HepG2 (cell line): Measurements from ENCODE around the gene TTC6. TPM values are rescaled to one million over a fixed set of nuclear protein-coding genes. Genes with fewer than 3 reads are reported as not detected.

Source experiments
- ATAC-seq: fragments of 200-7000 bp; cut with Tn5 transposase; 3 replicates; pipeline ENCODE4 v1.9.1; 2020; ENCODE audit warnings: mild to moderate bottlenecking, moderate library complexity
- BruUV-seq: library from RNA; stranded (reverse); fragments of 400-500 nt; replicated peaks from 2 replicates; lab custom pipeline; 2021; lab: Mats Ljungman, UMichigan
- CTCF ChIA-PET: fragments of 300-600 bp; formaldehyde crosslinking; extraction: SDS; loops from one replicate; lab custom pipeline; 2021; ENCODE audit warnings: low total read pairs, inconsistent platforms, low intra/inter-chr PET ratio; lab: Yijun Ruan, JAX
- POLR2A ChIA-PET: fragments of 350-600 bp; sonication (Branson Sonifier 250); formaldehyde crosslinking; loops from one replicate; lab custom pipeline; 2020; ENCODE audit warnings: antibody characterized with exemption, inconsistent platforms; lab: Yijun Ruan, JAX
- DNase-seq: peaks from one replicate; pipeline ENCODE4 v3.0.0-alpha.2; 2015; ENCODE audit warnings: low spot score
- FAIRE-seq: peaks from 3 replicates; lab custom pipeline; 2011; peaks lifted over from hg19 to GRCh38; lab: Jason Lieb, UNC
- H2AFZ ChIP-seq: one replicate; pipeline ENCODE4 v1.6.1; 2011; ENCODE audit warnings: low read length, inconsistent platforms
- H3K27ac ChIP-seq: fragments of 300-600 bp; 3 replicates; pipeline ENCODE4 v1.8.0; 2011; ENCODE audit warnings: mixed run types, mild to moderate bottlenecking, mixed read lengths, low read length, inconsistent platforms; ENCODE audit not compliant: insufficient read depth; ENCODE audit errors: extremely low read length
- H3K27me3 ChIP-seq, 2 experiments: fragments of 200-600 bp in 1 of 2; 2 replicates in 1 of 2; 3 replicates in 1 of 2; pipeline versions ENCODE4 v1.6.0 to v1.8.0; 2011; ENCODE audit warnings: low read length in 2 of 2, mild to moderate bottlenecking in 2 of 2, moderate library complexity in 2 of 2, inconsistent platforms in 1 of 2; ENCODE audit not compliant: insufficient read depth in 2 of 2, control insufficient read depth in 1 of 2
- H3K36me3 ChIP-seq, 2 experiments: fragments of 200-600 bp in 1 of 2; replicated peaks in 1 of 2; 2 replicates in 1 of 2; 3 replicates in 1 of 2; pipeline versions ENCODE4 v1.5.1 to v1.8.0; 2011; ENCODE audit warnings: low read length in 2 of 2, inconsistent platforms in 1 of 2; ENCODE audit not compliant: insufficient read depth in 2 of 2, control insufficient read depth in 1 of 2
- H3K4me1 ChIP-seq: 2 replicates; pipeline ENCODE4 v1.5.1; 2012; ENCODE audit warnings: low read length, inconsistent platforms; ENCODE audit not compliant: insufficient read depth
- H3K4me2 ChIP-seq: 2 replicates; pipeline ENCODE4 v1.6.0; 2011; ENCODE audit warnings: low read depth, low read length, inconsistent platforms
- H3K4me3 ChIP-seq, 3 experiments: fragments of 200-600 bp in 1 of 3; sonication (generic), shearing (Covaris generic) in 1 of 3; replicated peaks in 1 of 3; 2 replicates each; pipeline ENCODE4 v1.5.1; 2011 to 2016; ENCODE audit warnings: low read length in 3 of 3, inconsistent platforms in 2 of 3, low read depth in 2 of 3, mild to moderate bottlenecking in 2 of 3, control low read depth in 1 of 3, mixed read lengths in 1 of 3; ENCODE audit not compliant: insufficient read depth in 1 of 3
- H3K79me2 ChIP-seq: one replicate; pipeline ENCODE4 v1.6.1; 2011; ENCODE audit warnings: low read length, inconsistent platforms; ENCODE audit not compliant: insufficient read depth
- H3K9ac ChIP-seq: 2 replicates; pipeline ENCODE4 v1.6.0; 2011; ENCODE audit warnings: mild to moderate bottlenecking, low read depth, low read length, inconsistent platforms; ENCODE audit not compliant: insufficient read depth
- H3K9me3 ChIP-seq: 2 replicates; pipeline ENCODE4 v1.5.1; 2012; ENCODE audit warnings: mild to moderate bottlenecking, low read length
- H4K20me1 ChIP-seq: 2 replicates; pipeline ENCODE4 v1.6.0; 2011; ENCODE audit warnings: inconsistent platforms, mild to moderate bottlenecking, low read length, moderate library complexity; ENCODE audit not compliant: insufficient read depth
- ADNP ChIP-seq: sonication (generic); formaldehyde crosslinking; IDR thresholded peaks from 2 replicates; pipeline ENCODE4 v1.4.0; 2020; ENCODE audit warnings: missing genetic modification reagents
- AKAP8 ChIP-seq: sonication (generic); formaldehyde crosslinking; IDR thresholded peaks from 2 replicates; pipeline ENCODE4 v1.5.1; 2020; ENCODE audit warnings: mild to moderate bottlenecking, missing genetic modification reagents
- BHLHE40 ChIP-seq: IDR thresholded peaks from 2 replicates; pipeline ENCODE4 v1.6.1; 2011; ENCODE audit warnings: low read length, improper control_type of control experiment
- DRAP1 ChIP-seq: IDR thresholded peaks from 2 replicates; pipeline ENCODE4 v1.6.1; 2016; ENCODE audit warnings: missing genetic modification reagents, missing compliant biosample characterization
- ELF1 ChIP-seq: sonication (generic); formaldehyde crosslinking; IDR thresholded peaks from 2 replicates; pipeline ENCODE4 v1.4.0; 2020; ENCODE audit warnings: missing genetic modification reagents
- ELK4 ChIP-seq: sonication (generic); formaldehyde crosslinking; IDR thresholded peaks from 2 replicates; pipeline ENCODE4 v1.9.0; 2021; ENCODE audit warnings: missing genetic modification reagents, borderline replicate concordance
- GLI4 ChIP-seq: sonication (generic); formaldehyde crosslinking; IDR thresholded peaks from 2 replicates; pipeline ENCODE4 v1.5.1; 2020; ENCODE audit warnings: missing genetic modification reagents, mild to moderate bottlenecking, moderate library complexity, borderline replicate concordance
- GPBP1L1 ChIP-seq: sonication (generic); formaldehyde crosslinking; IDR thresholded peaks from 2 replicates; pipeline ENCODE4 v1.5.0; 2020; ENCODE audit warnings: mild to moderate bottlenecking, missing genetic modification reagents
- GPN1 ChIP-seq: sonication (generic); formaldehyde crosslinking; IDR thresholded peaks from 2 replicates; pipeline ENCODE4 v1.5.1; 2020; ENCODE audit warnings: missing genetic modification reagents, borderline replicate concordance
- HNRNPLL ChIP-seq: fragments of 200-400 bp; formaldehyde crosslinking; IDR thresholded peaks from 2 replicates; pipeline ENCODE4 v1.6.1; 2017; ENCODE audit warnings: mild to moderate bottlenecking, low read depth, low read length; ENCODE audit not compliant: poor library complexity, severe bottlenecking
- KAT8 ChIP-seq: IDR thresholded peaks from 2 replicates; pipeline ENCODE4 v1.6.1; 2016; ENCODE audit warnings: missing genetic modification reagents, missing compliant biosample characterization
- MATR3 ChIP-seq: sonication (generic); formaldehyde crosslinking; IDR thresholded peaks from 2 replicates; pipeline ENCODE4 v1.4.0; 2020; ENCODE audit warnings: missing genetic modification reagents
- MZF1 ChIP-seq: sonication (generic); formaldehyde crosslinking; IDR thresholded peaks from 2 replicates; pipeline ENCODE4 v1.8.1; 2023; ENCODE audit warnings: mild to moderate bottlenecking, missing genetic modification reagents, borderline replicate concordance
- NBN ChIP-seq: fragments of 450-650 bp; conservative IDR thresholded peaks from 2 replicates; pipeline ENCODE4 v1.6.1; 2017
- SMAD9 ChIP-seq: sonication (generic); formaldehyde crosslinking; IDR thresholded peaks from 2 replicates; pipeline ENCODE4 v1.5.1; 2020; ENCODE audit warnings: mild to moderate bottlenecking, missing genetic modification reagents
- TAF15 ChIP-seq: fragments of 200-400 bp; formaldehyde crosslinking; IDR thresholded peaks from one replicate; pipeline ENCODE4 v1.6.1; 2018; ENCODE audit warnings: mild to moderate bottlenecking, low read depth, low read length; ENCODE audit not compliant: poor library complexity, severe bottlenecking
- ZBTB20 ChIP-seq: sonication (generic); formaldehyde crosslinking; IDR thresholded peaks from 2 replicates; pipeline ENCODE4 v1.8.1; 2023; ENCODE audit warnings: missing genetic modification reagents, low read depth, mild to moderate bottlenecking, borderline replicate concordance
- ZNF207 ChIP-seq: fragments of 450-650 bp; IDR thresholded peaks from 2 replicates; pipeline ENCODE4 v1.6.1; 2016; ENCODE audit warnings: antibody characterized with exemption, borderline replicate concordance
- ZNF256 ChIP-seq: sonication (generic); formaldehyde crosslinking; conservative IDR thresholded peaks from 2 replicates; pipeline ENCODE4 v1.4.0; 2020; ENCODE audit warnings: missing genetic modification reagents
- ZNF44 ChIP-seq: sonication (generic); formaldehyde crosslinking; IDR thresholded peaks from 2 replicates; pipeline ENCODE4 v1.5.1; 2020; ENCODE audit warnings: mild to moderate bottlenecking, missing genetic modification reagents
- ZNF562 ChIP-seq: sonication (generic); formaldehyde crosslinking; IDR thresholded peaks from 2 replicates; pipeline ENCODE4 v1.8.0; 2022; ENCODE audit warnings: missing genetic modification reagents, borderline replicate concordance
- ZSCAN9 ChIP-seq: IDR thresholded peaks from 2 replicates; pipeline ENCODE4 v1.6.1; 2016; ENCODE audit warnings: borderline replicate concordance
- WGBS: methylation state at CpG from one replicate; pipeline ENCODE4 v1.1.6; 2017; ENCODE audit warnings: low lambda C conversion rate; 5-methylcytosine and 5-hydroxymethylcytosine counted together
- in situ Hi-C: cut with HindIII; loops from 2 replicates; pipeline ENCODE4 v1.10.0; 2017; ENCODE audit warnings: low pct_unique_long_range_greater_than_20kb; ENCODE audit not compliant: extremely low pct_ligation_motif_present
- intact Hi-C: fragments of 100-400 bp; cut with micrococcal nuclease; formaldehyde crosslinking; loops from one replicate; pipeline ENCODE4 v1.10.0; 2022; ENCODE audit not compliant: unreplicated experiment
- polyA plus RNA-seq, 8 experiments: library from polyadenylated mRNA; depleted of rRNA in 3 of 8; stranded (reverse) in 7 of 8; unstranded in 1 of 8; fragments of >200 nt; fragmentation: Illumina TruSeq in 4 of 8; extraction: Trizol in 4 of 8; gene quantifications; 2 replicates each; pipeline versions ENCODE4 v1.2.1 to v1.2.3, GENCODE V29; 2011 to 2016; ENCODE audit warnings: low read depth in 4 of 8, missing spikeins in 1 of 8, mixed read lengths in 1 of 8; ENCODE audit not compliant: insufficient read depth in 1 of 8
- total RNA-seq, 5 experiments: library from RNA; depleted of rRNA; stranded (reverse); fragments of >200 nt; fragmentation: Illumina TruSeq; extraction: Trizol; gene quantifications; 2 replicates each; pipeline ENCODE4 v1.2.3, GENCODE V29; 2016; ENCODE audit warnings: low read depth in 1 of 5

Gene TTC6
- total and polyA plus RNA-seq, 2 of the 13 experiments (the other 11 are each of a cell fraction or from before 2014, with no cell fraction given), result 9.3 to 27.4 TPM

GRCh38 chr14:37587881-37588666, 7.4 kb upstream of the TTC6 start:
- ChIA-PET POLR2A (interaction anchor here (0.6 to 4.2 kb wide), 29 partner anchors 8 to 1520 kb away, joined by 3 to 35 read pairs (median 4); partner anchors contain the start of genes FOXA1, MIPOL1 and TTC6), CTCF (interaction anchor here (1.3 kb wide), 1 partner anchor 341 kb away, joined by 3 read pairs; no protein-coding TSS in a partner anchor)
- Histone ChIP-seq H3K27me3 (no peaks in the 10 kb centered on the region; a peak in 1 of 5 replicates), H3K36me3 (peaks cover 9 to 14% of the 10 kb centered on the region in 2 experiments), H3K9ac (peak overlapping the region; percentile 88), H3K9me3 (no peaks in the 10 kb centered on the region), H3K4me2 (peak overlapping the region; percentile 84), H3K4me3 (peak overlapping the region; percentile 64 to 91 (median 72)), H3K4me1 (peaks cover 58% of the 10 kb centered on the region), H3K27ac (peak overlapping the region; percentile 89), H4K20me1 (no peaks in the 10 kb centered on the region), H3K79me2 (peaks cover 46% of the 10 kb centered on the region), H2AFZ (peak overlapping the region; percentile 89)
- peak; percentile 71 for ATAC-seq
- in situ Hi-C loops, result no loop called here
- 1% methylated on average over 63 of the region's 63 CpGs for WGBS
- no peak for FAIRE-seq
- intact Hi-C loops, result loop anchor here (2.0 to 5.0 kb wide), 2 partner anchors 41 to 246 kb away; no protein-coding TSS in a partner anchor
- peak; percentile 68 for DNase-seq
- TSS peak; percentile 79 for BruUV-seq
- TF ChIP-seq ZNF256 (CRISPR knock-in tag) (peak; percentile 84; the same call in 1 of the 2 replicates), MZF1 (CRISPR knock-in tag) (0 out of 2 replicates have a peak, but pooled peaks have one; percentile 18), NBN (no peak), TAF15 (peak; percentile 91), ZBTB20 (peak; percentile 94; the same call in 1 of the 2 replicates), ELF1 (CRISPR knock-in tag) (peak; percentile 58), ZNF562 (CRISPR knock-in tag) (no peak), DRAP1 (no peak), ZNF44 (0 out of 2 replicates have a peak, but pooled peaks have one; percentile 87), MATR3 (CRISPR knock-in tag) (no peak), SMAD9 (CRISPR knock-in tag) (0 out of 2 replicates have a peak, but pooled peaks have one; percentile 54), GPN1 (CRISPR knock-in tag) (no peak), ELK4 (CRISPR knock-in tag) (no peak), ADNP (CRISPR knock-in tag) (no peak), AKAP8 (CRISPR knock-in tag) (no peak), GPBP1L1 (no peak), ZNF207 (no peak), ZSCAN9 (no peak), BHLHE40 (no peak), KAT8 (CRISPR knock-in tag) (peak; percentile 51; the same call in 1 of the 2 replicates), HNRNPLL (peak; percentile 100), GLI4 (CRISPR knock-in tag) (peak; percentile 98; the same call in 1 of the 2 replicates)
